ENCODE measurements around the gene SLC16A5.

The SLC16A5 gene

DNA sequence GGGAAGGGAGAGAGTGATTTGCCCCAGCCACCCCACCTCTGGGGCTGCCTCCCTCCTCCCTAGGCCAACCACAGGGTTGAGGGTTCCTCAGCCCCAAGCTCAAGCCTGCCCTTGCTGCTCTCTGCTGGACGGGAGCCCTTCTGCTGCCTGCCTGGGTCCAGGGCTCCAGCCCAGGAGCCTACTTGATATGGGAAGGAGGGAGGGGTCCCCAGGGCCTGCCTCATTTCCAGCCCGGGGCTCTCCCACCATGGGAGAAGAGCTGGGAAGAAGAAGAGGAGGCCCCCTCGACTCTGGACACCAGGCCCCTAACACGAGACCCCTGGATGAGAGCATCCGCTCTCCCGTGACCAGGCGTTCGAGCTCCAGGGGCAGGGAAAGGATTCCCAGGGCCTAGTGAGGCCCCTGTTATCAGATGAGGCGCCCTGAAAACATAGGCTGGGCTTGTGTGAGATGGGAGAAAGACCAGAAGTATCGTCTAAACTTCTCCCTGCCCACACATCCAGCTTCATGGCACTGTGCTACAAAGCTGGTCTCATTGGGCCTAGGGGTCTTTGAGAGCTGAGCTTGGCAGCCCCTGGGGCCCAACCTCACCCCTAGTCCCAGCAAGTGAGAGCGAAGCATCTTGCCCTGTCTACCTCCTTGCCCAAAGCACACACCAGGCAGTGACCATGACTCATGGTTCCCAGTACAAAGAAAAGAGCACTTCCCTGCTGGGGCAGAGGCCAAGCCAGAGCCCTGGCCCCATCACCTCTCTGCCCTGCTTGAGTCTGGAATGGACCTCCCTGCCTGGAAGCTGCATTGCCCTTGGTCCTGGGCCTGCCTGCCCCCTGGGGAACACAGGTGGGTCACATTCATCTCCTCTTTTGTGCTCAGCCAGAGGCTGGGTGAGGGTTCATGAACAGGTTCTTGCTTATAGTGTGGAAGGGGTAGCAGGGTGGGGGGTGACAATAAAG, 987 bp downstream of the SLC16A5 start:
- DNase-seq: no peak

DNA sequence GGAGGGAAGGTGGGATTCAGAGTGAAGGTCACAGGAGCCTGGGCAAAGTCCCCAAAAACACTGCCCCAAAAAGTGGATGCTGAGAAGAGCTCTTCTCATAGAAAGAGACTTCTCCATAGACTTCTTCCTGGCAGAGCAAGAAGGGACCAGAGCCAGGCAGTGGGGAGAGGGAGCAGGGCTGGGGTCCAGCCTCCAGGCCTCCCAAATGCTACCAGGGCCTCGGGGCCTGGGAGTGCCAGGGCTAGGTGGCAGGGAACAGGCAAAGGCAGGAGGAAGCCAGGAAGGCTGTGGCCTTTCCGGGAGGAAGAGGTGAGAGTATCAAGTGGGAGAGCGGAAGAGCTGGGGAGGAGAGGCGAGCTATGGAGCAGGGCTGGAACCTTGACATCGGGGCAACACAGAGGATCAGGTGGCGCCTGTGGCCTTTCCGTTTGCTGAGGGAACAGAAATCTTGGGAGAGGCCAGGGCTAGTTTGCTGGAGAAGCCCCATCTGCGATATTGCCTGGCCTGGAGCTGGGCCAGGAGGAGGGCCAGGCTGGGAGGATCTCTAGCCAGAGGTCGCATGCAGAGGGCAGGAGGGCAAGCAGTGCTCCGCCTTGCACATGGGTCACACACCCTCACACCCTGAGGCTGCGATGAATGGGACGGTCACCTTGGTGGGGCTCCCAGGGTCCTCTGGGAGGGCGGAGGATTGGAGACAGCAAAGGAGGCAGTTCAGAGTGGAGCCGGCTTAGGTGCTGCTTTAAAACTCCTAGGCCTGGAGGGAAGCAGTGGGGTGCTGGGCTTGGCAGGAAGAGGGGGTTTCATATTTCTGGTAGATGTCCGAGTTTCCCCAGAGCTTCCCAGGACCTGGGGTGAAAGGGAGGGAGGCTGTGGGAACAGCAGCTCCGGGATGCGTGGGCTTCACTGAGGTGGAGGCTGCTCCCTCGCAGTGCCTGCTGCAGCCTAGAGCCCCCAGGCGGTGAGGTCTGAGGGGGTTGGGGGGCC, 3.4 kb downstream of the SLC16A5 start:
- DNase-seq: no peak

DNA sequence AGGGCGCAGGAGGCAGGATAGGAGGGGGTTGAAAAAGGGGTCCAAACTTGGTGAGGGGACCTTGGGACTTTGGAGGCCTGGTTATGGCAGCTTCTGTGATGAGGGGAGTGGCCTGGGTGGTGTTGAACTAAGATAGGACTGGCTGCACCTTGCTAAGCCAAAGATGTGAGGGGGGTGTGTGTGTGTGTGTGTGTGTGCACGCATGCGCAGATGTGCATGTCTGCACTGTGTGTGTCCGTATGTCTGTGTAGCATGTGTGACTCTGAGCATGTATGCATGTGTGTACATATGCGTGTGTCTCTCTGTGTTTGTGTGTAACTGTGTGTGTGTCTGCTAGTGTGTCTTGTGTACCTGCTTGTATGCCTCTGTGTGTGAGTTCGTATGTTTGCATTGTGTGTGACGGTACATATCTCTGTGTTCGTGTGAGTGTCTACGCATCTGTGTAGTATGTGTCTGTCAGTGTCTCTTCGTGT, 4.1 kb downstream of the SLC16A5 start:
- DNase-seq: no peak

DNA sequence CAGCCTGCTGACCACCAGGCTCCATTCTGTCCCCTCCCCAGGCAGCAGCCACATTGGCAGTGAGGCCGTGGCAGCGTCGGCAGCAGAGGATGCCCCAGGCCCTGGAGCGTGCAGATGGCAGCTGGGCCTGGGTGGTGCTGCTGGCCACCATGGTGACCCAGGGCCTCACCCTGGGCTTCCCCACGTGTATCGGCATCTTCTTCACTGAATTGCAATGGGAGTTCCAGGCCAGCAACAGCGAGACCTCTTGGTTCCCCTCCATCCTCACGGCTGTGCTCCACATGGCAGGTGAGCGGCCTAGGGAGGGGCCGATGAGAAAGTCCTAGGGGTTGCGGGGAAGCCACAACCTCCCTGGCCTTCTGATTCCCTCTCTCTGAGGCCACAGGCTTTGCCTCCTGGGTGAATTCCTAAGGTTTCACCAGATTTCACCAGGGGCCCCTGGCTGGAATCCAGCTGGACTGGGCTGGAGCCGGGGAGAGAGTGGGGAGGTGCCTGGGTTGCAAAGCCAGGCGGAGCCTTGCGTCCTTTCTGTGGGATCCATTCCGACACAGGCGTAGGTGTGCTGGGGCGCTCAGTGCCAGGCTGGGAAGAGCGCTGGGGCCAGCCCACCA, 5.9 kb downstream of the SLC16A5 start:
- DNase-seq: no peak

DNA sequence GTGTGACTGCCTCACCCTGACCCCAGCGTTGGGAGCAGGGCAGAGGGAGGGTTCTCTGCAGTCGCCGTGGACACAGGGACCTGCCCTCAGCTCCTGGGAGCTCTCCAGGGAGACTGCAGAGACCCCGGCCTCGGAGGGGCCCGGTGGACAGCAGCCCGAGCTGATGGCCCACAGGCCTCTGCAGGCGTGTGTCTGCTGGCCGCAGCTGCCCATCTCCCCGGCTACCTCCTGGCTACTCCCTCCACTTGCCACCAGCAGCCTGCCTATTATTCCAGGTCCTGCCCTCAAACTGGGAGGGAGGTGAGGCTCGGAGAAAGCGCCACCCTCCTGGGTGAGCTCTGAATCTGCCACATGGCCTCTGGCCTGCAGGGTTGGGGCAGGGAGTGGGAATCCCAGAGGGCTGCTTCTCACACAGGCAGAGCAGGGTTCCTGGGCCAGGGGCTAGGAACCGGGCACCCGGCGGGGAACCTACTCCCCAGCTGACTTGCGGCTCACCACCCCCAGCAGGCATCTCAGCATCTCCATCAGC, 7.2 kb downstream of the SLC16A5 start:
- DNase-seq: no peak

DNA sequence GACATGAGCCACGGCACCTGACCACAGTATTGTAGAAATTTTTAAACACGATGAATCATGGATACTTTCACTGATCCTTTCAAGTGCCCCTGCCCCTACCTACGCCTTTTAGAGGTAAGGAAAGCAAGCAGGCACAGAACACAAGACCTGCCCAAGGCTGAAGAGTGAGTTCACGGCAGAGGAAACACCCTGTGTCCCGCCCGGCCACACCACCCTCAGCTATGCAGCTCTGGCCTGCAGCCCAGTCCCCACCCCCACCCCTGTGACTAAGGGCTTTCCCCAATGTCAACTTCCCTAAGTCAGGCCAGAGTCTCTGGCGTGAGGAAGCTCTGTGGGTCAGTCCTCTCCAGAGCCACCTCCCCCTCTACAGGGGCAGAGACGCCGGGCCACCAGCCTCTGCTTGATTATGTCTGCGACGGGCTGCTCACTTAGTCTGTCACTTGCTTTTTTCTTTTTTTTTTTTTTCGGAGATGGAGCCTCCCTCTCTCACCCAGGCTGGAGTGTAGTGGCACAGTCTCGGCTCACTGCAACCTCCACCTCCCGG, 8.4 kb downstream of the SLC16A5 start:
- no peak for DNase-seq

DNA sequence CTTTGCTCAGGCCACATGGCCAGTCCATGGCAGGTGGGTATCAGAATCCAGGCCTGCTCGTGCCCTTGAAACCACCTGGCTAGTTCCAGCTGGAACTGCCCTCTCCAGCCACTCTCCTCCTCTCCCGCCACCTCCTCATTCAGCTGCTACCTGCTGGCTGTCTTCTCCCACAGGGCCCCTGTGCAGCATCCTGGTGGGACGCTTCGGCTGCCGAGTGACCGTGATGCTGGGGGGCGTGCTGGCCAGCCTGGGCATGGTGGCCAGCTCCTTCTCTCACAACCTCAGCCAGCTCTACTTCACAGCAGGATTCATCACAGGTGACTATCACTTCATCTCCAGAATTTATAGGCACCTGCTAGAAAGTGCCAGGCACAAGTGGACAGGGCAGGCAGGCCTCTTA, 10.1 kb downstream of the SLC16A5 start:
- DNase-seq: no peak

DNA sequence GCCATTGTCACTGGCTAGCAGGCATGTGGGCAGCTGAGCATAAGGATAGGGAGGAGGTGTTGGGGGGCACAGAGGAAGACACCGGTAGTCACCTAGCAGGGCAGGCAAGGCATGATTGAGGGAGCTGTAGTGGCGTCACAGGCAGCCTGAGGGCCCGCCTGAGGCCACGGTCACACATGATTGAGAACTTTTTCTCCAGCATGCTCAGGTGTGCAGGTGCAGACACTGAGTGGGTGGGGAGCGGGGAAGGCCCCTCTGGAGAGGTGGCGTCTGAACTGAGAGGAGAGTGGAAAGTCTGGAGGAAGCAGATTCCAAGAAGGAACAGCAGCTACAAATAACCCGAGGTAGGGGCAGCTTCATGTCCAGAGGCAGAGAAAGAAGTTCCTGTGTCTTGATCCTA, 11.1 kb downstream of the SLC16A5 start:
- no peak for DNase-seq

DNA sequence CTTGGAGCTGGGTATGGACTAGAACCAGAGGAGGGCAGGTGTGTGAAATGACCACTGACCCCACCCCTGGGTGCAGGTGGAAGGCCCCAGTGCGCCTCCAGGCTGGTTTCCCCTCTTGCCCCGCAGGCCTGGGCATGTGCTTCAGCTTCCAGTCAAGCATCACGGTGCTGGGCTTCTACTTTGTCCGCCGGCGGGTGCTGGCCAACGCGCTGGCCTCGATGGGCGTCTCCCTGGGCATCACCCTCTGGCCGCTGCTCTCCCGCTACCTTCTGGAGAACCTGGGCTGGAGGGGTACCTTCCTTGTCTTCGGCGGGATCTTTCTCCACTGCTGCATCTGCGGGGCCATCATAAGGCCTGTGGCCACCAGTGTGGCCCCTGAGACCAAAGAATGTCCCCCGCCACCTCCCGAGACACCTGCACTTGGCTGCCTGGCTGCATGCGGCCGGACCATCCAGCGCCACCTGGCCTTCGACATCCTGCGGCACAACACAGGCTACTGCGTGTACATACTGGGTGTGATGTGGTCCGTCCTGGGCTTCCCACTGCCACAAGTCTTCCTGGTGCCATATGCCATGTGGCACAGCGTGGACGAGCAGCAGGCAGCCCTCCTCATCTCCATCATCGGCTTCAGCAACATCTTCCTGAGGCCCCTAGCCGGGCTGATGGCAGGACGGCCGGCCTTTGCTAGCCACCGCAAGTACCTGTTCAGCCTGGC, 12.3 kb downstream of the SLC16A5 start:
- DNase-seq: no peak

DNA sequence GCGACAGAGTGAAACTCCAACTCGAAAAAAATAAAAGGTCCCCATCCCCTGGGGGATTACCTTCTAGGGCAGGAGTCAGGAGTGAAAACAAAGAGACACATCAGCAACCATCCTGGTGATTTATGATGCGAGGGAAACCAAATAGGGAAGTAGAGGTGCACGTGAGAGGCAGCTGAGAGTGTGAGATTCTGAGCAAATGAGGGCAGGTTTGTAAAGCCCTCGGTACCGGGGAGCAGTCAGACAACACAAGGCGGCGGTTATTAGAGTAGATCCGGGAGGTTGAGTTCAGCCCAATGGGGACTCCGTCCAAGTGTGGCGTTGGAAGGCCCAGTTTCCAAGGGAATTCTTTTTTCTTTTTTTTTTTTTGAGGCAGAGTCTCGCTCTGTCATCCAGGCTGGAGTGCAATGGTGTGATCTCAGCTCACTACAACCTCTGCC, 14.6 kb downstream of the SLC16A5 start:
- DNase-seq: no peak

DNA sequence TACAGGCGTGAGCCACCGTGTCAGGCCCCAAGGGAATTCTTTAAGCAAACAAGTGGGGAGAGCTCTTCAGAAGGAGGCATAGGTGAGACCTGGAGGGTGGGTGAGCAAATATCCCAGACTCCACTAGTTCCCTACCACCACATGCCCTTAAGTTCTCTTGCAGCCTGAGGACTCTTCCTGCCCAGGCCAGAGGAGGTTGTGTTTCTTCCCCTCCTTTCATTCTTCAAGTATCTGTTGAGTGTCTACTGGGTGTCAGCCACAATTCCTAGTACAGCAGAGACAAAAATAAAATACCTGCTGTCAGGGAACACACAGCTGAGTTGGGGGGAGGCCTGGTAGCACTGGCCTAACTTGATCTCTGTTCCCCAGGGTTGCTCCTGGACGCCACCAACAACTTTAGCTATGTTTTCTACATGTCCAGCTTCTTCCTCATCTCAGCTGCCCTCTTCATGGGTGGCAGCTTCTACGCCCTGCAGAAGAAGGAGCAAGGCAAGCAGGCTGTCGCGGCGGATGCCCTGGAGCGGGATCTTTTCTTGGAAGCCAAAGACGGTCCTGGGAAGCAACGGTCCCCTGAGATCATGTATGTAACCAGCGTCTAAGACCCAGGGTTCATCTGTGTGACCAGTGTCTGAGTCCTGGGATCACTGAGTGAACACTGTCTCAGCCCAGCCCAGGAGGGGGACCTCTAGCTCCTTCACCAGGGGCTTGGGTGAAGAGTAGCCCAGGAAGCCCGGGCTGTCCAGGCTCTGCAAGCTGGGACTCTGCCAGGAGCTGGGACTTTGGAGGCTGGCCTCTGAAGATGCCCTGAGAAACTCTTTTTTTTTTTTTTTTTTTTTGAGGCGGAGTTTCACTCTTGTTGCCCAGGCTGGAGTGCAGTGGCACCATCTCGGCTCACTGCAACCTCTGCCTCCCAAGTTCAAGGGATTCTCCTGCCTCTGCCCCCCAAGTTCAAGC, 16.1 kb downstream of the SLC16A5 start:
- no peak for DNase-seq

DNA sequence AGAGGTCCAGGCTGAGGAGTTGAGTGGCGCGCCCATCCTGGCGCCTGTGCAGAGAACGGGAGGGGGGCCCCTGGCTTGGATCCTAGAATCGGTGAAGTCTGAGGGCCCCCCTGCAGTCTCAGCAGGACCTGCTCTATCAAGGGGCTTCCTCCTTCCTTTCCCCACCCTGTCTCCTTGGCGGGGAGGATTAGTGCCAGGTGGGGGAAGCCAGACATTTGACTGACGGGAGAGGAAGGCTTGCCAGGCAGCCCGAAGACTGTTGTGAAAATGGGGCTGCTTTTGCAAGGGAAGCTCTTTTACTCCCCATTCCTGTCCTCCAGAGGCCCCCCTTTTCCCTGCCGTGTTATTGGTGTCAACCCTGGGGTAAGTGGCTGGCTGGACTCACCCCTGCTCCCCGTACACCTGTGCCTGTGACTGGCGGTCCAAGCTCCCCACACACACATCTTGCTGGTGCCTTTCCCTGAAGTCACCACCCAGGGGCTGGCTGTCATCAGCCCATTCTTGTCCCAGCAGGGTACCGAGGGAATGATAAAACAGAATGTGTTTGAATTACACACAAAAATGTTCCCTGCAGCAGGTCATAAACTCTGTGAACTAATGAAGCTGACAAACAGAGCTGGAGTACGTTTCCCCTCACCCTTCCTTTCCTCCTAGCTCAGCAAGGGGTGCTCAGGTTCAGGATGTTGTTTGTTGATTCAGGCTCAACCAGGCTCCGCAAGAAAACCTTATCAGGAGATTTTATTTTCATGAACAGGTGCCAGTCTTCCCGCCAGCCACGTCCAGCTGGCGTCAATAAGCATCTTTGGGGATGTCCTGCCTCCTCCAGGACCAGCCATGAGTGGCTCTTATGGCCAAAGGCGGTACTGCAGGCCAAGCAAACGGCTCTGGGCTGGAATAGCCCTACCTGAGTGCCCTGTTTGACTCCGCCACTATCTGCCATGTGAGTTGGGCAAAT, 17.6 kb downstream of the SLC16A5 start:
- DNase-seq: peak; percentile 91

DNA sequence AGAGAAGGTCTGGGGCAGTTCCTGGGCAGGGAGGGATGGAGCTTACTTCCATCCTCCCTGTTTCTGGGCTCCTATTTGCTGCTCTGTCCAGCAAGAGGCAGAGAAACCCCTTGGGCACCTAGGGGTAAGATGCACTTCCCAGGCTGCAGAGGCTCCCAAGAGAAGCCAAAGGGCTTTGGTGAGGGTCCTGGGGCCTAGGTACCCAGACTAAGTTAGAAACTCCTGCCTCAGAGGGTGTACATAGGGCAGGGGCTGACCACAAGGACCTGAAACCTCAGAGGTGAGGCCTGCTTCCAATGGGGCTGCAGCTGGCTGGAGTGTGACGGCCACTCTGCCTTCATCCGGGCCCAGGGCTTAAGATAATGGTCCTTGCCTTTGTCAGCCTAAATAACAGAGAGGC, 20.4 kb downstream of the SLC16A5 start:
- no peak for DNase-seq

DNA sequence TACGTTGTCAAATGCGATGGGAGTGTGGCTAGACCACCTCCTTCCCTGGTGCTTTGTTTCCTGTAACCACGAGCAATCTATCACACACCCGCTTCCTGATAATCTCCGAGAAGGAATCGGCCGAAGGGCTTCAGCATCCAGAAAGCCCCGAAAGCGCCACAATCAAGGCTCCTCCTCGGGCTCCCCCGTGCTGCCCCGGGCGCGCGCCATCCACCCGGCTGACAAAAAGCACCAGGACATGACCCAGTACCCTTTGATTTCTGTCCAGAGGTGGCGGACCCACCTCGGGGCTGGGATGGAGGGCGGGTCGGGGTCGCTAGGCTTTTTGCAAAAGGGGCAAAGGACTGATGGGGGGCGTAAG, 21.3 kb downstream of the SLC16A5 start:
- DNase-seq: no peak

DNA sequence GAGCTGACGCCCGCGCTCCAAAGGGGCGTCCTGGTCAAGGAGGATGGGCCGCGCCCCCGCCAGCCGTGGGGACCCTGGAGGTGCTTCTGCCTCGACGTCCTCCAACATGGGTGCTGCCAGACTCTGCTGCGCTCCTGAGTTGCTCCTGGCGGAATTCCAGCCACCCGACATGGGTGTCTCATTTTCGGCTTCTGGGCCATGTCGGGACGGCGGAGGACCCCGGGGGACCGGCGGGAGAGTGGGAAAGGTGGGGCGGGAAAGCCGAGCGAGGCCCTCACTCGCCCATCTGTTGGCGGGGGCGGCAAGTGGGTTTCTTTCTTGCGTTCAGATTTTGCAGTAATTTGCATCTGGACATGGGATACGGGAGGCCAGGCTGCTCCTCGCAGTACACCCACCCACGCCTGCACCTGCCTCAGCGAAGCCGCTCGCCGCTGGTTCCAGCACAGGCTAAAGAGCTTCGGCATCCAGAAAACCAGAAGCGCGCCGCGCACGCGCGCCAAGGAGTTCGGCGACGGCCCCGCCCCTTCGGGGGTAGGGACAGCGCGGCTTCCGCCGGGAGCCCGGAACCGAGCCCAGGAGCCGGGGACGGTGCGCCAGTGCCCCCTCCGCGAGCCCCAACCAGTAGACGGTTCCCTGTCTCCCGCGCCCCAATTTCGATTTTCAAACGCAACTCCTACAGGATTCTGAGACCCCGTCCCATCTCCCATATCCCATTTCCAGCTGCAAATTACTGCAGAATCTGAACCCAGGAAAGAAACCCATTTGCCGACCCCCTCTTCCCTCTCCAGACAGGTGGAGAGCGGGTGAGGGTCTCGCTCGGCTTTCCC, 21.9 kb downstream of the SLC16A5 start, which contains the start of gene ARMC7:
TSS of gene ARMC7 (plus strand) at position 563 of the 827 bp plus-strand sequence. CDS start 320 bp downstream, outside the sequence.
- DNase-seq: peak; percentile 75

DNA sequence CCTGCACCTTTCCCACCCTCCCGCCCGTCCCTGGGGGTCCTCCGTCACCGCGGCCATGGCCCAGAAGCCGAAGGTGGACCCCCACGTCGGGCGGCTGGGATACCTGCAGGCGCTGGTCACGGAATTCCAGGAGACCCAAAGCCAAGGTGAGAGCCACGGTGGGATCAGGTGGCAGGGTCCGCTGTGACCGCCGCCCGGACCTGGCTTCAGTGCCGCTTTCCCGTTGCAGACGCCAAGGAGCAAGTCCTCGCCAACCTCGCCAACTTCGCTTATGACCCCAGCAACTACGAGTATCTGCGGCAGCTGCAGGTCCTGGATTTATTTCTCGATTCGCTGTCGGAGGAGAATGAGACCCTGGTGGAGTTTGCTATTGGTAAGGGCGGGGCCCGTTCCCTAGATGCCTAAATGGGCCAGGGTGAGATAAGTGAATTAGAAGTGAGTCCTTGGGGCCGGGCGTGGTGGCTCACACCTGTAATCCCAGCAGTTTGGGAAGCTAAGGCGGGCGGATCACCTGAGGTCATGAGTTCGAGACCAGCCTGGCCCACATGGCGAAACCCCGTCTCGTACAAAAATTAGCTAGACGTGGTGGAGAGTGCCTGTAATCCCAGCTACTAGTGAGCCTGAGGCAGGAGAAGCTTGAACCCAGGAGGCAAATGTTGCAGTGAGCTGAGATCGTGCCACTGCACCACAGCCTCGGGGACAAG, 22.6 kb downstream of the SLC16A5 start:
- no peak for DNase-seq

DNA sequence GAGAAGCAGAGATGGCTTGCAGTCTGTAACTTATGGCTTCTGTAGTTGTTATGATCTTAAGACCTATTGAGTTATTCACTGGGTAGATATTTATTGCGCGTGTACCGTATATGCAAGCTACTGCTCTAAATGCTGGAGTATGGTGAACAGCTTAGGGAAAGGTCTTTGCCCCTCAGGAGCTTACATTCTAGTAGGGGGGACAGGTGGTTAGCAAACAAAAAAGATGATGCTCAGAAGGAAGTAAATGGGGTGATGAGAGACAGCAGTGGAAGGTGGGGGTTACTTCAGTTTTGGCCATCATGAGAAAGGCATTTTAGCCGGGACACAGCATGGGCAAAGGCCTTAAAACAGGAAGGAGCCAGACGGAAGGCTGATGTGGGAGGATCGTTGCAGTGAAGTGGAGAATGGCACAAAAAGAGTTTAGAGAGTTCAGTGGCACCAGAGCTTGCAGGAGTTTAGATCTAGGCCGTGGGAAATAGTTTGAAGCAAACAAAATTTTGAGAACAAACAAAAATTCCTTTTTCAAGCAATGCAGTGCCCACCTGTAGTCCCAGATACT, 24.1 kb downstream of the SLC16A5 start:
- DNase-seq: no peak
